ENCODE data around the gene FAM3C. TPM values are rescaled to one million over a fixed set of nuclear protein-coding genes. Genes with fewer than 3 reads are reported as not detected.
A peak's percentile ranks its signal among the peaks of the same experiment; 100 is the strongest.

FAM3C gene
- total and polyA plus RNA-seq, 2 of the 4 experiments (the other 2 are of a cell fraction) = 11.5 to 45.8 TPM

GRCh38 chr7:121366852-121367431, 29.2 kb downstream of the FAM3C start:
- ChIA-PET POLR2A (ENCODE audit: unreplicated experiment) (no interaction called here), CTCF (interaction anchor here (0.7 to 1.8 kb wide), 13 partner anchors 11 to 627 kb away, joined by 3 to 11 read pairs (median 4); partner anchors contain the start of gene FAM3C)
- H3K27ac ChIP-seq (ENCODE audit: insufficient read depth, low read length) = no peak overlapping the region
- in situ Hi-C loops (cut with MboI; ENCODE audit: low sequenced_read_pairs) (loop anchor here (5.0 to 10.0 kb wide), 2 partner anchors 180 to 628 kb away; no protein-coding TSS in a partner anchor), intact Hi-C loops (cut with micrococcal nuclease) (loop anchor here (1.0 to 10.0 kb wide), 3 partner anchors 180 to 628 kb away; no protein-coding TSS in a partner anchor), dilution Hi-C loops (cut with HindIII; ENCODE audit: low sequenced_read_pairs, unreplicated experiment) (loop anchor here (25.0 kb wide), 1 partner anchor 195 kb away; no protein-coding TSS in a partner anchor)
- H2BK5ac ChIP-seq (ENCODE audit: low read depth, low read length, poor library complexity, severe bottlenecking) = no peak overlapping the region
- TF ChIP-seq MAZ (IDR thresholded peaks at IDR 0.05; ENCODE audit: borderline replicate concordance, low read depth, low read length) (no peak), ELK1 (IDR thresholded peaks at IDR 0.05; ENCODE audit: borderline replicate concordance, low read depth, low read length) (no peak), BHLHE40 (IDR thresholded peaks at IDR 0.05; ENCODE audit: low read depth, low read length) (no peak), SMC3 (IDR thresholded peaks at IDR 0.05; ENCODE audit: low read depth, low read length) (peak; percentile 82), MXI1 (IDR thresholded peaks at IDR 0.05; ENCODE audit: borderline replicate concordance, low read depth, low read length) (no peak), RCOR1 (IDR thresholded peaks at IDR 0.05; ENCODE audit: insufficient replicate concordance, low read length) (no peak), POLR2A (IDR thresholded peaks at IDR 0.05; ENCODE audit: low read depth, low read length) (no peak), RAD21 (IDR thresholded peaks at IDR 0.05; ENCODE audit: low read length) (peak; percentile 74), CEBPB (IDR thresholded peaks at IDR 0.05; ENCODE audit: low read depth, low read length) (no peak), FOS (IDR thresholded peaks at IDR 0.05; ENCODE audit: low read depth, low read length) (no peak), CHD1 (IDR thresholded peaks at IDR 0.05; ENCODE audit: low read depth, low read length) (no peak), CTCF (conservative IDR thresholded peaks at IDR 0.05; ENCODE audit: low read depth, low read length) (peak; percentile 83), RFX5 (IDR thresholded peaks at IDR 0.05; ENCODE audit: low read depth, low read length) (no peak)
- ATAC-seq (ENCODE audit: low read depth) (no peak; the same call in 1 of the 2 replicates), DNase-seq (peak; percentile 48)
- H2AFZ ChIP-seq (replicated peaks; ENCODE audit: low read length, poor library complexity) = no peak overlapping the region
- WGBS, 2 experiments (ENCODE audit: extremely low coverage in 2 of 2, insufficient read length in 1 of 2) = no CpG with 5 or more reads among the region's 2 CpGs
- H3K9me3 ChIP-seq (ENCODE audit: control insufficient read depth, insufficient read depth, low read length) = no peaks in the 10 kb centered on the region
- no peaks in the 10 kb centered on the region for H4K20me1 ChIP-seq (ENCODE audit: insufficient read depth, low read length)
- no peak overlapping the region for H4K8ac ChIP-seq (ENCODE audit: low read depth in 2 of 2, low read length in 2 of 2)
- H3K14ac ChIP-seq (replicated peaks; ENCODE audit: low read depth, low read length) = no peak overlapping the region
- H2BK120ac ChIP-seq (ENCODE audit: low read depth, low read length) = no peak overlapping the region
- H3K79me1 ChIP-seq (ENCODE audit: low read depth in 1 of 2, low read length in 2 of 2) = peaks cover 3 to 4% of the 10 kb centered on the region in 2 experiments; a peak in 1 of 4 replicates
- H3K4ac ChIP-seq (ENCODE audit: low read depth, low read length) = no peak overlapping the region
- H3K4me2 ChIP-seq (ENCODE audit: low read depth, low read length) = no peak overlapping the region
- H3K4me3 ChIP-seq (ENCODE audit: insufficient read depth, low read depth, low read length) = no peak overlapping the region
- H3K18ac ChIP-seq (ENCODE audit: low read depth, low read length) = no peak overlapping the region
- H2BK20ac ChIP-seq (ENCODE audit: low read depth, low read length) = no peak overlapping the region
- H3K4me1 ChIP-seq (ENCODE audit: control insufficient read depth, insufficient read depth, low read length) = peaks cover 5% of the 10 kb centered on the region
- no peak overlapping the region for H4K91ac ChIP-seq (ENCODE audit: insufficient read depth, low read depth, low read length)
- no peak overlapping the region for H3K56ac ChIP-seq (ENCODE audit: extremely low read depth, insufficient read depth, low read length)
- H2BK15ac ChIP-seq (ENCODE audit: low read depth, low read length) = no peak overlapping the region
- peaks cover 6% of the 10 kb centered on the region for H3K36me3 ChIP-seq (ENCODE audit: control insufficient read depth, insufficient read depth, low read length)
- no peaks in the 10 kb centered on the region for H3K27me3 ChIP-seq (ENCODE audit: control insufficient read depth, insufficient read depth, low read length)
- no peak overlapping the region for H3K9ac ChIP-seq (ENCODE audit: low read depth, low read length)
- no peak overlapping the region; the same call in 1 of the 2 replicates for H4K5ac ChIP-seq (ENCODE audit: low read depth, low read length)
- H3K9me1 ChIP-seq (ENCODE audit: insufficient read depth, low read length) = no peaks in the 10 kb centered on the region
- no TSS peak for BruUV-seq (replicated peaks)
- no peak overlapping the region for H2AK5ac ChIP-seq (ENCODE audit: low read depth, low read length)
- H3K23ac ChIP-seq (ENCODE audit: low read depth, low read length) = no peak overlapping the region
- H2AK9ac ChIP-seq (replicated peaks; ENCODE audit: low read depth, low read length, poor library complexity) = no peak overlapping the region

Measured in IMR-90 (cell line).